Omental fat pad (tissue), 4 donors: Measurements from ENCODE around the gene CYP27A1. TPM values are rescaled to one million over a fixed set of nuclear protein-coding genes. Genes with fewer than 3 reads are reported as not detected.

ENCODE experiments used
- ATAC-seq: fragments of 150-250 bp; one replicate; pipeline ENCODE4 v1.9.1; 2016; ENCODE audit warnings: mild to moderate bottlenecking, moderate library complexity; ENCODE audit not compliant: low FRiP score
- DNase-seq: peaks from one replicate; pipeline ENCODE4 v3.0.0-alpha.2; 2019; ENCODE audit warnings: low spot score
- total RNA-seq, 4 donors: library from RNA; depleted of rRNA; stranded (reverse); fragments of >200 nt; gene quantifications; one replicate each; pipeline ENCODE4 v1.1.0, GENCODE V29; 2016
- TF ChIP-seq, protein P1 (sequence below), 3 donors: fragments of 450-650 bp; IDR thresholded peaks; one replicate each; pipeline ENCODE4 v1.5.1; 2016 to 2017; ENCODE audit warnings: antibody characterized with exemption in 3 of 3, mild to moderate bottlenecking in 3 of 3, moderate library complexity in 2 of 3

CYP27A1 gene
- total RNA-seq, 4 donors from 2014 or later = 22.6 to 89.0 (median 35.9) TPM

DNA sequence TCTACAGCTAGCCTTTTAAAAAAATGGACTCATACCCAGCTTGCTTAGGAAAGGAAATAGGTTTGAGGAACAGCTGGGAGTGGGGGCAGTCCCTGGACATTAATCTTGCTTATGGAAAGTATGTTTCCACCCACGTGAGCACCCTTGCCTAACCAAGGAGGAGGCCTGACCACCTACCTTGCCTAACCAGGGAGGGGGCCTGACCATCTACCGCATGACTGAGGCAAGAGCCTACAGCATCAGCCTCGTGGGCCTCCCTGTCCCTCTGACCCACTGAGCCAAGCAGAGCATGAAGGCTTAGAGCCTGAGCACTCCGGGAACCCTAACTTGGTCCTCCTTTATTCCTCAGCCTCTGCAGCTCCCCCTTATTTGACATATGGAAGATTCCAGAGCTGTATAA lies 29.4 kb downstream of the CYP27A1 start:
- ATAC-seq (peak; percentile 22), DNase-seq (no peak)
- TF ChIP-seq, protein P1, sequence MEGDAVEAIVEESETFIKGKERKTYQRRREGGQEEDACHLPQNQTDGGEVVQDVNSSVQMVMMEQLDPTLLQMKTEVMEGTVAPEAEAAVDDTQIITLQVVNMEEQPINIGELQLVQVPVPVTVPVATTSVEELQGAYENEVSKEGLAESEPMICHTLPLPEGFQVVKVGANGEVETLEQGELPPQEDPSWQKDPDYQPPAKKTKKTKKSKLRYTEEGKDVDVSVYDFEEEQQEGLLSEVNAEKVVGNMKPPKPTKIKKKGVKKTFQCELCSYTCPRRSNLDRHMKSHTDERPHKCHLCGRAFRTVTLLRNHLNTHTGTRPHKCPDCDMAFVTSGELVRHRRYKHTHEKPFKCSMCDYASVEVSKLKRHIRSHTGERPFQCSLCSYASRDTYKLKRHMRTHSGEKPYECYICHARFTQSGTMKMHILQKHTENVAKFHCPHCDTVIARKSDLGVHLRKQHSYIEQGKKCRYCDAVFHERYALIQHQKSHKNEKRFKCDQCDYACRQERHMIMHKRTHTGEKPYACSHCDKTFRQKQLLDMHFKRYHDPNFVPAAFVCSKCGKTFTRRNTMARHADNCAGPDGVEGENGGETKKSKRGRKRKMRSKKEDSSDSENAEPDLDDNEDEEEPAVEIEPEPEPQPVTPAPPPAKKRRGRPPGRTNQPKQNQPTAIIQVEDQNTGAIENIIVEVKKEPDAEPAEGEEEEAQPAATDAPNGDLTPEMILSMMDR (IDR thresholded peaks at IDR 0.05) = no peak

DNA sequence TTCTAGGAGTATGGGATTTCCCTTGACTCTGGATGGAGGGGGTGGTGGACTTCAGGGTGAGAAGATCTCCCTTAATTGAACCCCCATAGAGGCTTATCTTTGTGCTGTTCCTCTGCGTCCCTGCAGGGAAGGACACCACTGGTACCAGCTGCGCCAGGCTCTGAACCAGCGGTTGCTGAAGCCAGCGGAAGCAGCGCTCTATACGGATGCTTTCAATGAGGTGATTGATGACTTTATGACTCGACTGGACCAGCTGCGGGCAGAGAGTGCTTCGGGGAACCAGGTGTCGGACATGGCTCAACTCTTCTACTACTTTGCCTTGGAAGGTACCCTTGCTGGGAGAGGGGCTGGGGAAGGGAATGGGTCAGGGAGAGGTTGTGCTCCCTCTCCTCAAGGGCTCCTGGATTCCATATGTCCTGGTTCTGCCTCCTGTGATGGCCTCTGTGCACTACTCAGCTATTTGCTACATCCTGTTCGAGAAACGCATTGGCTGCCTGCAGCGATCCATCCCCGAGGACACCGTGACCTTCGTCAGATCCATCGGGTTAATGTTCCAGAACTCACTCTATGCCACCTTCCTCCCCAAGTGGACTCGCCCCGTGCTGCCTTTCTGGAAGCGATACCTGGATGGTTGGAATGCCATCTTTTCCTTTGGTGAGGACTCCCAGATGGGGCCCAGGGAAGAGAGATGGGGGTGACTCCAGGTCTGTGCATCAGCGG lies 30.3 kb downstream of the CYP27A1 start:
- ATAC-seq = no peak
- TF ChIP-seq, protein P1 (IDR thresholded peaks at IDR 0.05) = no peak
- DNase-seq = no peak

DNA sequence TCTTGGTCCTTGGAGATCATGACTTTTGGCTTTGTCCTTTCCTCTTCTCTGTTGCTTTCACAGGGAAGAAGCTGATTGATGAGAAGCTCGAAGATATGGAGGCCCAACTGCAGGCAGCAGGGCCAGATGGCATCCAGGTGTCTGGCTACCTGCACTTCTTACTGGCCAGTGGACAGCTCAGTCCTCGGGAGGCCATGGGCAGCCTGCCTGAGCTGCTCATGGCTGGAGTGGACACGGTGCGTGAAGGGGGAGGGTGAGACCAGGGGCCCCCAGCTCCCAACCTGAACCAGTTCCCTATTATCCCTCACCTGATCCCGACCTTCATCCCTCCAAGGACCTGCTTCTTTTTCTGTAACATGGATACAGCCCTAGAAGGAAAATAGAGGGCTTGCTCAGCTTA lies 30.9 kb downstream of the CYP27A1 start:
- ATAC-seq = no peak
- no peak for DNase-seq
- TF ChIP-seq, protein P1 (IDR thresholded peaks at IDR 0.05) = no peak

DNA sequence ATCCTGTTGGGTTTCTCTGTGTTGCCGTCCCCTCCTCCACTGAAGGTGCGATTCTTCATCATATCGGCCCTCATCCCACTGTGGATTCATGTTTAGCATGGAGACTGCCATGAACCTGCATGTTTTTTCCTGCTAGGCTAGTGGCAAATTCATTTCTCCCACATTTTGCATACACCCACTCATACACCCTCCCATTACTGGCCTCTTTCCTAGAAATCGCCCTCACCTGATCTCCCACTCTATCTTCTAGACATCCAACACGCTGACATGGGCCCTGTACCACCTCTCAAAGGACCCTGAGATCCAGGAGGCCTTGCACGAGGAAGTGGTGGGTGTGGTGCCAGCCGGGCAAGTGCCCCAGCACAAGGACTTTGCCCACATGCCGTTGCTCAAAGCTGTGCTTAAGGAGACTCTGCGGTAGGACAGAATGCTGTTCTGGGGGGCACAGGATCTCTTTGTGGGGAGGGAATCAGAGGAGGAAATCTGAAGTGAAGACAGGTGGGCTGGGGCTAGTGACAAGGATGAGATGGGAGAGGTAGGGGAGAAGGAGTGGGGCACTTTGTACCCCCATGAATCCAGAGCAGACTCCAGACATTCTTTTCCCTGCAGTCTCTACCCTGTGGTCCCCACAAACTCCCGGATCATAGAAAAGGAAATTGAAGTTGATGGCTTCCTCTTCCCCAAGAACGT lies 32.0 kb downstream of the CYP27A1 start:
- no peak for ATAC-seq
- DNase-seq = no peak
- TF ChIP-seq, protein P1 (IDR thresholded peaks at IDR 0.05) = no peak

DNA sequence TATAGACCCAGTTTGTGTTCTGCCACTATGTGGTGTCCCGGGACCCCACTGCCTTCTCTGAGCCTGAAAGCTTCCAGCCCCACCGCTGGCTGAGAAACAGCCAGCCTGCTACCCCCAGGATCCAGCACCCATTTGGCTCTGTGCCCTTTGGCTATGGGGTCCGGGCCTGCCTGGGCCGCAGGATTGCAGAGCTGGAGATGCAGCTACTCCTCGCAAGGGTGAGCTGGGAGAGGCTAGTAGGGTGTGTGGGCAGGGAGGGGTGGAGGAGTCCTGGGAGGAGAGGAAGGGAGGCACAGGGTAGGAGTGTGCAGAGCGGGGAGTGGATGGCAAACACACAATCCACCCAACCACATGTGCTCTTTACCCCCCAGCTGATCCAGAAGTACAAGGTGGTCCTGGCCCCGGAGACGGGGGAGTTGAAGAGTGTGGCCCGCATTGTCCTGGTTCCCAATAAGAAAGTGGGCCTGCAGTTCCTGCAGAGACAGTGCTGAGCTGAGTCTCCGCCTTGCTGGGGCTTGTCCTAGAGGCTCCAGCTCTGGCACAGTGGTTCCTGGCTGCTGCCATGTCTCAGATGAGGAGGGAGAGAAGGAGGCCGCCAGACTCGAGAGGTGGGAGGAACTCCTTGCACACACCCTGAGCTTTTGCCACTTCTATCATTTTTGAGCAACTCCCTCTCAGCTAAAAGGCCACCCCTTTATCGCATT lies 32.7 kb downstream of the CYP27A1 start:
- ATAC-seq (peak; percentile 9), DNase-seq (no peak)
- TF ChIP-seq, protein P1 (IDR thresholded peaks at IDR 0.05) = no peak

DNA sequence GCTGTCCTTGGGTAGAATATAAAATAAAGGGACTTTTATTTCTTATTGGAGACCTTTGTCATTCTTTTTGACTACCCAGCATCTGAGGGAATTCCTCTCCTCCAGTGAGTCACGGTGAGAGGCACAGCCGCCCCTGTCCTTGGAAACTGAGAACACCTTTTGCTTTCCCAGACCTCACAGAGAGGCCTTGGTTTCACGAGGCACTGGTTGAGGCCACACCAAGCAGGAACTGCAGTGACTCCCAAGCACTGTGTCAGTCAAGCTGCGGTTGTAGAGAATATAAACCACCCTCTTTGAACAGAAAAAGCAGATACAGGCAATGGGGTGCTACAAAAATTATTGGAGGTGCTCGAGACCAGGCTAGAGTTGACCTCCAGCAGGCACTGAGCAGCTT lies 33.3 kb downstream of the CYP27A1 start:
- DNase-seq (no peak), ATAC-seq (no peak)
- TF ChIP-seq, protein P1 (IDR thresholded peaks at IDR 0.05) = no peak
